Esophagus muscularis mucosa (tissue), 3 donors: ENCODE data around the gene DHX35.

ENCODE experiments used
- EP300 ChIP-seq: sonication (generic); formaldehyde crosslinking; IDR thresholded peaks from one replicate; pipeline ENCODE4 v1.6.1; 2017; ENCODE audit warnings: antibody characterized with exemption
- TF ChIP-seq, protein P1 (sequence below), 3 experiments: fragments of 200-600 bp in 2 of 3; fragments of 450-650 bp in 1 of 3; sonication (generic) in 2 of 3; IDR thresholded peaks; one replicate each; pipeline ENCODE4 v1.5.1; 2017 to 2019; ENCODE audit warnings: antibody characterized with exemption in 3 of 3, mild to moderate bottlenecking in 2 of 3, moderate library complexity in 1 of 3

GRCh38 chr20:39059036-39059435 is 96.9 kb downstream of the DHX35 start:
- TF ChIP-seq, protein P1, sequence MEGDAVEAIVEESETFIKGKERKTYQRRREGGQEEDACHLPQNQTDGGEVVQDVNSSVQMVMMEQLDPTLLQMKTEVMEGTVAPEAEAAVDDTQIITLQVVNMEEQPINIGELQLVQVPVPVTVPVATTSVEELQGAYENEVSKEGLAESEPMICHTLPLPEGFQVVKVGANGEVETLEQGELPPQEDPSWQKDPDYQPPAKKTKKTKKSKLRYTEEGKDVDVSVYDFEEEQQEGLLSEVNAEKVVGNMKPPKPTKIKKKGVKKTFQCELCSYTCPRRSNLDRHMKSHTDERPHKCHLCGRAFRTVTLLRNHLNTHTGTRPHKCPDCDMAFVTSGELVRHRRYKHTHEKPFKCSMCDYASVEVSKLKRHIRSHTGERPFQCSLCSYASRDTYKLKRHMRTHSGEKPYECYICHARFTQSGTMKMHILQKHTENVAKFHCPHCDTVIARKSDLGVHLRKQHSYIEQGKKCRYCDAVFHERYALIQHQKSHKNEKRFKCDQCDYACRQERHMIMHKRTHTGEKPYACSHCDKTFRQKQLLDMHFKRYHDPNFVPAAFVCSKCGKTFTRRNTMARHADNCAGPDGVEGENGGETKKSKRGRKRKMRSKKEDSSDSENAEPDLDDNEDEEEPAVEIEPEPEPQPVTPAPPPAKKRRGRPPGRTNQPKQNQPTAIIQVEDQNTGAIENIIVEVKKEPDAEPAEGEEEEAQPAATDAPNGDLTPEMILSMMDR (IDR thresholded peaks at IDR 0.05), result no peak
- TF ChIP-seq EP300, result no peak
